GM23248 (cell line): ENCODE data around the gene NFKBIE. TPM values are rescaled to one million over a fixed set of nuclear protein-coding genes. Genes with fewer than 3 reads are reported as not detected.

Experiments
- DNase-seq: peaks from one replicate; pipeline ENCODE4 v3.0.0-alpha.2; 2015
- H2AFZ ChIP-seq: fragments of 200-600 bp; sonication (generic); 2 replicates; pipeline ENCODE4 v1.6.1; 2016; ENCODE audit warnings: antibody characterized with exemption
- H3F3A ChIP-seq: fragments of 200-600 bp; sonication (generic); 2 replicates; pipeline ENCODE4 v1.6.1; 2016; ENCODE audit warnings: mild to moderate bottlenecking, antibody characterized with exemption, mixed run types; ENCODE audit not compliant: insufficient read depth
- H3K27ac ChIP-seq: fragments of 200-600 bp; sonication (generic); 2 replicates; pipeline ENCODE4 v1.5.1; 2016; ENCODE audit warnings: mild to moderate bottlenecking
- H3K27me3 ChIP-seq: fragments of 200-600 bp; sonication (generic); replicated peaks from 2 replicates; pipeline ENCODE4 v1.6.1; 2016; ENCODE audit warnings: mild to moderate bottlenecking; ENCODE audit not compliant: insufficient read depth
- H3K36me3 ChIP-seq: fragments of 200-600 bp; sonication (generic); 2 replicates; pipeline ENCODE4 v1.6.1; 2016; ENCODE audit warnings: low read depth, mild to moderate bottlenecking
- H3K4me1 ChIP-seq: fragments of 200-600 bp; sonication (generic); 2 replicates; pipeline ENCODE4 v1.6.1; 2016; ENCODE audit warnings: mild to moderate bottlenecking; ENCODE audit not compliant: insufficient read depth
- H3K4me2 ChIP-seq: fragments of 200-600 bp; sonication (generic); one replicate; pipeline ENCODE4 v1.6.1; 2016; ENCODE audit warnings: mild to moderate bottlenecking; ENCODE audit not compliant: unreplicated experiment
- H3K4me3 ChIP-seq: fragments of 200-600 bp; sonication (generic); 2 replicates; pipeline ENCODE4 v1.5.1; 2016; ENCODE audit warnings: mild to moderate bottlenecking
- H3K79me2 ChIP-seq: fragments of 200-600 bp; sonication (generic); 2 replicates; pipeline ENCODE4 v1.6.1; 2016; ENCODE audit warnings: mild to moderate bottlenecking; ENCODE audit not compliant: insufficient read depth
- H3K9ac ChIP-seq: fragments of 200-600 bp; sonication (generic); 2 replicates; pipeline ENCODE4 v1.6.1; 2016; ENCODE audit warnings: mild to moderate bottlenecking
- H3K9me2 ChIP-seq: fragments of 200-600 bp; sonication (generic); 2 replicates; pipeline ENCODE4 v1.6.1; 2016; ENCODE audit warnings: mixed run types, mild to moderate bottlenecking, moderate library complexity; ENCODE audit not compliant: insufficient read depth
- H3K9me3 ChIP-seq: fragments of 200-600 bp; sonication (generic); one replicate; pipeline ENCODE4 v1.6.1; 2017; ENCODE audit warnings: low read depth
- H4K20me1 ChIP-seq: fragments of 200-600 bp; sonication (generic); 2 replicates; pipeline ENCODE4 v1.6.0; 2016; ENCODE audit not compliant: insufficient read depth
- EZH2 ChIP-seq: fragments of 200-600 bp; sonication (generic); IDR thresholded peaks from 2 replicates; pipeline ENCODE4 v1.6.1; 2018; ENCODE audit warnings: antibody characterized with exemption, mild to moderate bottlenecking; ENCODE audit not compliant: insufficient read depth, poor library complexity, severe bottlenecking
- EZH2phosphoT487 ChIP-seq: fragments of 200-600 bp; sonication (generic); IDR thresholded peaks from 2 replicates; pipeline ENCODE4 v1.6.1; 2018; ENCODE audit warnings: antibody characterized with exemption, moderate library complexity, mild to moderate bottlenecking, low read depth; ENCODE audit not compliant: insufficient read depth
- WGBS, 2 experiments: methylation state at CpG; one replicate each; pipeline ENCODE4 v1.1.6; 2015 to 2017; ENCODE audit warnings: low lambda C conversion rate in 2 of 2, low coverage in 1 of 2; ENCODE audit errors: missing lambda C conversion rate in 2 of 2; 5-methylcytosine and 5-hydroxymethylcytosine counted together
- in situ Hi-C: fragments of 300-500 bp; cut with MboI; formaldehyde crosslinking; loops from 2 replicates; pipeline ENCODE4 v1.15.0; 2020
- polyA plus RNA-seq: library from polyadenylated mRNA; unstranded; fragments of >200 nt; fragmentation: Nextera tagmentation; extraction: Ambion mirVana; gene quantifications from 2 replicates; pipeline ENCODE4 v1.2.1, GENCODE V29; 2016
- total RNA-seq: library from RNA; depleted of rRNA; stranded (reverse); fragments of >200 nt; shearing (Covaris generic); gene quantifications from 2 replicates; pipeline ENCODE4 v1.2.3, GENCODE V29; 2014

Gene NFKBIE
- total and polyA plus RNA-seq, 2 experiments from 2014 or later = 4.5 to 6.3 TPM

DNA sequence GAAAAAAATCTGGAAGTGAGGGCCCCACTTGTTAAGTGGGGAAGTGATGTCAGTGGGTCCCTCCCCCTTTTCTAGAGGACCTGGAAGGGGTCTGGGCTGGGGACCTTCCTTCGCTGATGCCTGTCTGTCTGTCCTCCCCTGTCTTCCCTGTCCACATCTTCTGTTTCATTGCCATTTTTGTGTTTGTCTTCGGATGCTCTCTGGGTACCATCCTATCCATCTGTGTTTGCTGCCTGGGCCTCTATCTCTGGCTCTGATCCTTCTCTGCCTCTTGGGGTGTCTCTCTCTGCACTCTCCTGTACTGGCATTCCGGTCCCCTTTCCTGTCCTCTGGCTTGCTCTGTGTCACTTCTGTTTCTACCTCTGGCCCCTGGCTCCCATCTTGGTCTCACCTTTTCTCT lies 7.2 kb upstream of the NFKBIE start:
- no peaks in the 10 kb centered on the region for H4K20me1 ChIP-seq
- WGBS, 2 experiments = 73 to 88% methylated on average over 3 of the region's 3 CpGs
- H3K4me2 ChIP-seq = no peak overlapping the region
- no peaks in the 10 kb centered on the region for H3K4me1 ChIP-seq
- H3K4me3 ChIP-seq = no peak overlapping the region
- peaks cover 49% of the 10 kb centered on the region for H3K27me3 ChIP-seq
- H3K79me2 ChIP-seq = no peaks in the 10 kb centered on the region
- H3F3A ChIP-seq = no peaks in the 10 kb centered on the region
- H3K9me2 ChIP-seq = no peaks in the 10 kb centered on the region
- TF ChIP-seq EZH2phosphoT487 = no peak
- TF ChIP-seq EZH2 = no peak
- no peaks in the 10 kb centered on the region for H3K36me3 ChIP-seq
- no peaks in the 10 kb centered on the region for H3K9me3 ChIP-seq
- no peak overlapping the region for H3K9ac ChIP-seq
- no peak overlapping the region for H2AFZ ChIP-seq
- in situ Hi-C loops = loop anchor here (5.0 kb wide), 1 partner anchor 65 kb away; no protein-coding TSS in a partner anchor
- no peak for DNase-seq
- H3K27ac ChIP-seq = no peak overlapping the region

DNA sequence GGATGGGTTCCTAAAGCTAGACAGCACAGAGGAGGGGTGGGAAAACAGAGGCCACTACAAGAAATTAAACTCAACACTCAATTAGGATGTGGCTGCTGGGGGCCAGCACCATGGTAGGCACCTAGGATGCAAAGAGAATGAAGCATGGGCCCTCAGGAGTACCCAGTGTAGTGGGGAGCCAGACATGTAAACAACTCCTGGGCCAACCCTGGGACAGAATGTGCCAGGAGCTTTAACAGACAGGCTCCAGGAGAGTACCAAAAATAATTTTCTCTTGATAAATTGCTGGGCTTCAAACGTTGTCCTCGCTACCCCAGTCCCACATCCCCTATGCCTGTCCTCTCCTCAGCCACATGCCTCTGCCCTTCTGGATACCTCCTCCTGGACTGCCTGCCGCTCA lies 6.6 kb upstream of the NFKBIE start:
- no peak overlapping the region for H3K9ac ChIP-seq
- no peak overlapping the region for H2AFZ ChIP-seq
- in situ Hi-C loops = loop anchor here (5.0 kb wide), 1 partner anchor 65 kb away; no protein-coding TSS in a partner anchor
- no peak overlapping the region for H3K27ac ChIP-seq
- H3K79me2 ChIP-seq = no peaks in the 10 kb centered on the region
- H3K4me2 ChIP-seq = no peak overlapping the region
- H4K20me1 ChIP-seq = no peaks in the 10 kb centered on the region
- no peak overlapping the region for H3K4me3 ChIP-seq
- no peaks in the 10 kb centered on the region for H3K36me3 ChIP-seq
- TF ChIP-seq EZH2phosphoT487 = no peak
- no peak for TF ChIP-seq EZH2
- H3K9me2 ChIP-seq = no peaks in the 10 kb centered on the region
- DNase-seq = no peak
- H3F3A ChIP-seq = no peaks in the 10 kb centered on the region
- peaks cover 45% of the 10 kb centered on the region for H3K27me3 ChIP-seq
- H3K9me3 ChIP-seq = no peaks in the 10 kb centered on the region
- no peaks in the 10 kb centered on the region for H3K4me1 ChIP-seq
- 62 to 79% methylated on average over 3 of the region's 3 CpGs for WGBS, 2 experiments

DNA sequence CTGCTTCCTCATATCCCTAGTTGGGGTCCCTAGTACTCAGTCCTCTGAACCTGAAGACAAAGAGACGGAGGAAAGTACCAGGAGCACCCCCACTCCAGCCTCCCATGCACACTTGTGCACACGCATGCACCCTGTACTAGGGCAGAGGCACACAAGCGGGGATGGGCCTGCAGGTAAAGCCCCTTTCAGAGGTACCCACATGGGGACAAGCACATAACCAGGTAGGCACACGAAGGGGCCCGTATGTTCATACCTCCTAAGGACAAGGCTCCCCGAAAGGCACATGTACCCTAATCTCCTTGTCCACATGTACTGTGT lies 6.0 kb upstream of the NFKBIE start:
- H3K9me3 ChIP-seq = no peaks in the 10 kb centered on the region
- H3F3A ChIP-seq = no peaks in the 10 kb centered on the region
- H3K9ac ChIP-seq = no peak overlapping the region
- TF ChIP-seq EZH2phosphoT487 (no peak), EZH2 (no peak)
- WGBS, 2 experiments = 82 to 85% methylated on average over 5 to 6 of the region's 6 CpGs
- no peak overlapping the region for H2AFZ ChIP-seq
- H4K20me1 ChIP-seq = no peaks in the 10 kb centered on the region
- H3K4me3 ChIP-seq = no peak overlapping the region
- H3K27ac ChIP-seq = no peak overlapping the region
- no peaks in the 10 kb centered on the region for H3K79me2 ChIP-seq
- DNase-seq = no peak
- H3K4me1 ChIP-seq = no peaks in the 10 kb centered on the region
- no peak overlapping the region for H3K4me2 ChIP-seq
- in situ Hi-C loops = loop anchor here (5.0 kb wide), 1 partner anchor 66 kb away; no protein-coding TSS in a partner anchor
- no peaks in the 10 kb centered on the region for H3K36me3 ChIP-seq
- peaks cover 40% of the 10 kb centered on the region for H3K27me3 ChIP-seq
- no peaks in the 10 kb centered on the region for H3K9me2 ChIP-seq

DNA sequence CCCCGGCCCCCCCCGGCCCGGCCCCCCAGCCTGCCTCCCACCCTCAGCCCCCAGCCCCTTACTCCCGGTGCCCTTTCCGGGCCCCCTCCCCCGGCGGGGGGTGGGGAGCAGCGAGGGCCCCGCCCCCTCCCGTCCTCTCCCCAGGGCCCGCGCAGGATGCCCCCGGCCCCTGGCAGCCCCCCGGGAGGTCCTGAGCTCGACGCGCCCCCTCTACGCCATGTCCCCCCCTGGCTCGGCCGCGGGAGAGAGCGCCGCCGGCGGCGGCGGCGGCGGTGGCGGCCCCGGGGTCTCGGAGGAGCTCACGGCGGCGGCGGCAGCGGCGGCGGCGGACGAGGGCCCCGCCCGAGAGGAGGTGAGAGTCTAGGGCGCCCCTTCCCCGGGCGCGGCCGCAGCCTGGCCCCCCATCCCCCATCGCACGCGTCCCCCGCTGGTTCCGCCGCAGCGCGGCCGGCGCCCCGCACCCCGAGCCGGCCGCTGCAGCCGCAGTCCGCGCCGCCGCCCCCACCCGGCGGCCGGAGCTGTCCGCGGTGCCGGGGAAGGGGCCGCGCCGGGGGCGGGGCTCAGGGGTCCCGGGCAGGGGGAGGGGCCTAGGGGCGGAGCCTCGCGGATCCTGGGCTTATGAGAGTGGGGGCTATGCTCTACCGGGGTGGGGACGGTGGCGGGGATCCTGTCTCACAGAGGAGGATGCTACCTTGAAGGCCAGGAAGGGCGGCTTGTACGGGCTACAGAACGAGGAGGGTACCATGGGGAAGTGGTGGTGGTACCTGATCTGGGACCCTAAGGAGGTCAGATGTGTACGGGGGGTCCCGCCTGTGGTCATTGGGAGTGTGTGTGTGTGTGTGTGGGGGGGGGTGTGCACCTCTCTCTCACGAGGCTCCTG lies 5.4 kb upstream of the NFKBIE start:
- Histone ChIP-seq H2AFZ (no peak overlapping the region), H3K79me2 (no peaks in the 10 kb centered on the region), H3F3A (no peaks in the 10 kb centered on the region), H3K4me3 (no peak overlapping the region), H3K4me1 (no peaks in the 10 kb centered on the region), H3K27me3 (peaks cover 38% of the 10 kb centered on the region), H3K4me2 (no peak overlapping the region), H3K9me3 (no peaks in the 10 kb centered on the region), H3K27ac (no peak overlapping the region), H3K9ac (no peak overlapping the region), H3K9me2 (no peaks in the 10 kb centered on the region), H4K20me1 (no peaks in the 10 kb centered on the region), H3K36me3 (no peaks in the 10 kb centered on the region)
- in situ Hi-C loops = loop anchor here (5.0 kb wide), 1 partner anchor 67 kb away; no protein-coding TSS in a partner anchor
- no peak for TF ChIP-seq EZH2
- no peak for TF ChIP-seq EZH2phosphoT487
- DNase-seq = no peak
- 0 to 3% methylated on average over 4 to 58 of the region's 90 CpGs for WGBS, 2 experiments
